Chondrocyte (in vitro differentiated cells): ENCODE data around the gene RNF182. TPM values are rescaled to one million over a fixed set of nuclear protein-coding genes. Genes with fewer than 3 reads are reported as not detected.

Experiments
- DNase-seq: peaks from one replicate; pipeline ENCODE4 v3.0.0; 2021; ENCODE audit warnings: mixed read lengths, low spot score
- H3K27ac Mint-ChIP-seq: one replicate; pipeline ENCODE4 v1.8.0; 2021; ENCODE audit warnings: mild to moderate bottlenecking, moderate library complexity, mixed read lengths; ENCODE audit not compliant: unreplicated experiment
- H3K27me3 Mint-ChIP-seq: 2 replicates; pipeline ENCODE4 v1.8.0; 2021; ENCODE audit warnings: low read depth, mixed read lengths
- H3K36me3 Mint-ChIP-seq: 2 replicates; pipeline ENCODE4 v1.8.0; 2021; ENCODE audit warnings: low read depth, mixed read lengths
- H3K4me1 Mint-ChIP-seq: 2 replicates; pipeline ENCODE4 v1.8.0; 2021; ENCODE audit warnings: low read depth, mild to moderate bottlenecking, mixed read lengths
- H3K4me3 Mint-ChIP-seq: one replicate; pipeline ENCODE4 v1.8.0; 2021; ENCODE audit warnings: mild to moderate bottlenecking, moderate library complexity, mixed read lengths; ENCODE audit not compliant: unreplicated experiment
- H3K9me3 Mint-ChIP-seq: 2 replicates; pipeline ENCODE4 v1.8.0; 2021; ENCODE audit warnings: low read depth, mixed read lengths
- CTCF ChIP-seq: fragments of 200-600 bp; sonication (generic); IDR thresholded peaks from 2 replicates; pipeline ENCODE4 v1.5.0; 2021; ENCODE audit warnings: antibody characterized with exemption, mild to moderate bottlenecking, moderate library complexity
- total RNA-seq: library from RNA; stranded (reverse); gene quantifications from 3 replicates; pipeline ENCODE4 v1.2.1, GENCODE V29; 2021

The RNF182 gene
- total RNA-seq, 1 donor from 2014 or later: 5.3 TPM

DNA sequence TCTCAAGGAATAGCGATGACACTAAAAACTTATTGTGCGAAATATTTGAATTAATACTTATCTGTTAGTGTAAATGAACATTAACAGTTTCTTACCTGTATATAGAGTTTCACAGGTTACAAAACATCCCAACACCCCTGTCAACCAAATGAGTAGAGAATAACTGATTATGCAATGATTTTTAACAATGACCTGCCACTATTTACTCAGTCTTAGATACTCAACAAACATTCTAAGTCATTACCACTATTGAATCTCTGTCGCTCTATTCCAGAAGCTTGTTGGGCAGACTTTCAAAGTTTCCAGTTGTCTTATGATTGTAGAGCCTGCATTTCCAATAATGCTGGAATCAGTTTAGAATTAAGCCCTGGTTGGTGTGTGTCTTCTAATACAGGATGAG, 85.5 kb downstream of the RNF182 start:
- Mint-ChIP-seq H3K36me3 (no peaks in the 10 kb centered on the region), H3K27me3 (peaks cover 2% of the 10 kb centered on the region), H3K9me3 (peaks cover 8% of the 10 kb centered on the region), H3K4me3 (no peak overlapping the region), H3K4me1 (no peaks in the 10 kb centered on the region), H3K27ac (no peak overlapping the region)
- DNase-seq: no peak
- TF ChIP-seq CTCF: no peak

DNA sequence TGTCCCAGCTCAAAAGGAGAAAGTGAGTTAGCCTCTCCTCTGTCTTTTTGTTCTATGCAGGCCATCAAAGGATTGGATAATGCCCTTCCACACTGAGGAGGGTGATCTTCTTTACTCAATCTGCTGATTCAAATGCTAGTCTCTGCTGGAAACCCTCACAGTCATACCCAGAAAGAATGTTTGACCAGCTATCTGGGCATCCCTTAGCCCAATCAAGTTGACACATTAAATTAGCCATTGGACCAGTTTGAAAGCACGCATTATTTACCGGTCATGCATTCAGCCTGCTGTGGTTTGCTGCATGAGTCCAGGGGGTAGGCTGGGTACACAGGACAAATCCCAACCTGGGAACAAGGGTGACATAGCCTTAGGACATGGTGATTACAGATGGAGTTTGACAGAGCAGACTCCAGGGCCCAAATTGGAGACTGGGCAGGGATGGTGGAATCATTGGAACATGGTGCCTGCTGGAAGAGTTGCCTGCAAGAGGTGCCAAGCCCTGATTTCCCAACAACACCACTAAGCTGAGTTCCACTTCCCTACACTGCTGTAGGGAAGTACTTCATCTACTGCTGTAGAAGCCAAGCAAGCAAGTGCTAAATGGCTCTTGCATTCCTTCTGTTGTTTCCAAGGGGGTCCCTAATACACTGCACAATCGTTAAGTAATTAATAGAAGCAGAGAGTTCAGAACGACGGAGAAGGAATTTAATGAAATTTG, 87.7 kb downstream of the RNF182 start:
- no peak for TF ChIP-seq CTCF
- no peak overlapping the region for H3K4me3 Mint-ChIP-seq
- H3K9me3 Mint-ChIP-seq: peaks cover 8% of the 10 kb centered on the region
- H3K27ac Mint-ChIP-seq: no peak overlapping the region
- no peak for DNase-seq
- H3K4me1 Mint-ChIP-seq: no peaks in the 10 kb centered on the region
- H3K27me3 Mint-ChIP-seq: peaks cover 2% of the 10 kb centered on the region
- H3K36me3 Mint-ChIP-seq: no peaks in the 10 kb centered on the region

GRCh38 chr6:14015964-14016363, 91.2 kb downstream of the RNF182 start:
- Mint-ChIP-seq H3K27me3 (peaks cover 2% of the 10 kb centered on the region), H3K9me3 (peaks cover 12% of the 10 kb centered on the region), H3K4me3 (no peak overlapping the region)

GRCh38 chr6:14016432-14016831, 91.7 kb downstream of the RNF182 start:
- no peak for DNase-seq
- no peak for TF ChIP-seq CTCF
- Mint-ChIP-seq H3K27ac (no peak overlapping the region), H3K27me3 (peaks cover 2% of the 10 kb centered on the region), H3K9me3 (peaks cover 12% of the 10 kb centered on the region), H3K4me3 (no peak overlapping the region), H3K36me3 (no peaks in the 10 kb centered on the region), H3K4me1 (peaks cover 5% of the 10 kb centered on the region)

More at GRCh38 chr6:14015964-14016363, 91.2 kb downstream of the RNF182 start:
- Mint-ChIP-seq H3K36me3 (no peaks in the 10 kb centered on the region), H3K27ac (no peak overlapping the region), H3K4me1 (peaks cover 2% of the 10 kb centered on the region)
- no peak for DNase-seq
- no peak for TF ChIP-seq CTCF

GRCh38 chr6:14016935-14017625, 92.3 kb downstream of the RNF182 start:
- Mint-ChIP-seq H3K4me3 (no peak overlapping the region), H3K27ac (no peak overlapping the region), H3K36me3 (no peaks in the 10 kb centered on the region), H3K9me3 (peaks cover 7% of the 10 kb centered on the region), H3K27me3 (peaks cover 2% of the 10 kb centered on the region), H3K4me1 (peaks cover 5% of the 10 kb centered on the region)
- DNase-seq: no peak
- no peak for TF ChIP-seq CTCF
